Midbrain (tissue), 1 donor: ENCODE measurements around the gene DOP1A.

Experiments used
- DNase-seq: peaks from one replicate; lab custom pipeline; 2025; lab: John Stamatoyannopoulos, UW

The DOP1A gene

GRCh38 chr6:83083476-83083875 is 16.0 kb downstream of the DOP1A start:
- no peak for DNase-seq

- DNase-seq, result no peak
These were observed 19.3 kb downstream of the DOP1A start for GRCh38 chr6:83086751-83087150.

GRCh38 chr6:83092756-83093399 is 25.4 kb downstream of the DOP1A start:
- DNase-seq, result no peak

DNA sequence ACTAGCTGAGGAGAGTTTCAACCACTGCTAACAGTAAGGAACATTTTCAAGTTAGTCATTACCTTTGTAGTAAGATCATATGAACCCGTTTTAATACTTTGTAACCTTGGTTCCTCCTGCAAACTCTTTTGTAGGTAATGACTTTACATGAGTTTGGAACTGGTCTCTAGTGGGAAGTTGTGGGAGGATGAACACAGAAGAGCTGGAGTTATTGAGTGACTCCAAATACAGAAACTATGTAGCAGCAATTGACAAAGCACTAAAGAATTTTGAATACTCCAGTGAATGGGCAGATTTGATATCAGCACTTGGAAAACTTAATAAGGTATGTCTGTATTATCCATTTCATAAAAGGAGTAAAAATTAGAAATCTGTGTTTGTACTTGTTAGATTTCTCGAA is 29.3 kb downstream of the DOP1A start:
- DNase-seq, result no peak

DNA sequence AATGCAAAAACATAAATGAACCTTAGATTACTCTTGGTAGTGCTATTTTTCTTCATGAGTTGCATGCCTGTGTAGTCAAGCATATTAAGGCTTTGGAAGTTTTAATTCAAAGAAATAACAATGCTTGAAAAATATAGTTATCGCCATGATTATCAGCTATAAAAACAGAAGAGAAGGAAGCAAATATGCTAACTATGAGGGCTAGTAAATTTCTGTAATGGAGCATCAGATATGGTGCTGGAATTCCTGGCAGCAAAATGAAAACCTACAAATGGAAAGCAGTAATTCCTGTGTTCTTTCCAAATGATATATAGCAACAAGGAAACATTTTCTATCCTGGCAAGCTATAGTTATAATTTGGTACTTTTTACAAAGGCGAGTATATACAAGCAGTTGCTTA is 29.7 kb downstream of the DOP1A start:
- DNase-seq, result no peak

DNA sequence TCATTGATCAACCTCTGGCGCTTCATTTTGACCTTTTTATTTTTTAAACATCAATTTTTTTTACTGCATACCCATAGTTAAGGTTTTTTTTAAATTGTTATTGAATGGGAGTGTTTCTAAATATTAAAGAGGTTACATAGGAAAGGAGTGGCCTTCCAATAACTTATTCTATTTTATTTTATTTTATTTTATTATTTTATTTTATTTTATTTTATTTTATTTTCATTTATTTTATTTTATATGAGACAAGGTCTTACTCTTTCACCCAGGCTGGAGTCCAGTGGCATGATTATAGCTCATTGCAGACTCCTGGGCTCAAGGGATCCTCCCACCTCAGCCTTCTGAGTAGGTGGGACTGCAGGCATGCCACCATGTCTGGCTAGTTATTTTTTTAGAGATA is 30.2 kb downstream of the DOP1A start:
- DNase-seq, result no peak

- no peak for DNase-seq
These were observed 31.1 kb downstream of the DOP1A start for GRCh38 chr6:83098589-83098988.

DNA sequence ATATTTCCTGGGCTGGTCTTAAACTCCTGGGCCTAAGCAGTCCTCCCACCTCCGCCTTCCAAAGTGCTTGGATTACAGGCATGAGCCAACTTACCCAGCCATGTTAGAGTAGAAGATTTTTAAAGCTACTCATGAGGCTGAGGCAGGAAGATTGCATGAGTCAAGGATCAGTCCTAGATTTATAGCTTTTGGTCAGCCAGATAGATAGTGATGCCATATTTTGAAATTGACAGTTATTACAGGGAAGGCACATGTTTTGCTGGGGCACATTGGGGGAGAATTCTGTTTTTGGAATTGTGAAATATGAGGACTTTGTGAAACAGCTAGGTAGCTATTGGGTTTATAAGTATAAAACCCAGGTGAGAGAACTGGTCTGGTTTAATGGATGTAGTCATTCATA is 40.9 kb downstream of the DOP1A start:
- DNase-seq, result no peak

DNA sequence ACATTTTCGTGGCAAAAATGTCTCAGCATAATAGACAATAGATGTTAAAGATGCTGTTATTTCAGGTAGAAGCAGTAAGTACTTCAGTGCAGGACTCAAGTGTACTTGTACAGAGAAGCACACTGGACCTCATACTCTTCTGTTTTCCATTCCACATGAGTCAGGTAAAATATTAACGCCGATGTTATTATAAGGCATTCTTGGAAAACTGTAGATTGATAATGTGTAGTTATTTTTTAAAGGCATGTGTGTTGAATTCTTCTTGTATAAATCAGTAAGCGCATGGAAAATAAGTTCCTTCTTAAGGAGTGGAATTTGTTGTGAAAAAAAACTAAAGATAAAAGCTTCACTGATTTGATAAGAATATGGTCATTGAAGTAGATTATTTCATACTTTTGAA is 45.8 kb downstream of the DOP1A start:
- DNase-seq, result no peak

DNA sequence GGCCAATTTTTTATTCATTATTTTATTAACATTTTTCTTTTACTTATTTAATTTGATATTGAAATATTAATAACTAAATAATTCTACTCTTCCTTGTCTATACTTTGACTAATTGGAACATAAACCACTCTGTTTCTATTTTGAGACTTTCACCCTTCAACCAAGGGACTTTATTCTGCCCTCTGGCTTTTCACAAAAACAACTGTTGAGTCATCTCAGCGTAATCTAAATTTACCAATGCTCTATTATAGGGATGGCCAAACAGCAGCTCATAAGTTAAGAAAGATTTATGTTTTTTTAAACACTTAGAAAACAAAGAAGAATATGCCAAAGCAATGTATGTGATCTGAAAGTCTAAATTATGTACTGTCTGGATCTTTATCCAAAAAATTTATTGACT is 46.7 kb downstream of the DOP1A start:
- DNase-seq, result no peak

GRCh38 chr6:83117802-83118201 is 50.3 kb downstream of the DOP1A start:
- DNase-seq, result no peak

DNA sequence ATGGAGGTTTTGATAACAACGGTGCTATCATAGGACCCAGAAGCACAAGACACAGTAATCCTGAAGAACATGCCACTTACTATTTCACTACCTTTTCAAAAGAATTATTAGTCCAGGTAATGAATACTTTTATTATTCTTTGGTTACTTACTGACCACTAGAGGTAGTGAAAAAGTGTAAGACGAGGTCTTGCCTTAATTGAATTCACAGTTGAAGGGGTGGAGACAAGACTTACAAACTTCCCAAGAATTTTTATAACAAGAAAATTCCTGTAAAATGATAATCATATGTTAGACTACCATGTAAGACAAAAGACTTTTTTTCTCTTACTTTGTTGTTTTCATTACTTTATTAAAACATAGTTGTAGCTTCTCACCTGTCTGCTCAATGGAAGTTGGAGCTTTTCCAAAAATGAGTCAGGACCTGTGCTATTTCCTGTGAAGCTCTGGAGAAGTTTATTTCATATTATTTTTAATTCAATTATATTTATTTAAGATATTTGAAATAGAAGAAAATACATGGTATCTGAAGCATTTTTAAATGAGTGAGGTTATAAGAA is 52.4 kb downstream of the DOP1A start:
- DNase-seq, result no peak

GRCh38 chr6:83124553-83124952 is 57.1 kb downstream of the DOP1A start:
- no peak for DNase-seq

DNA sequence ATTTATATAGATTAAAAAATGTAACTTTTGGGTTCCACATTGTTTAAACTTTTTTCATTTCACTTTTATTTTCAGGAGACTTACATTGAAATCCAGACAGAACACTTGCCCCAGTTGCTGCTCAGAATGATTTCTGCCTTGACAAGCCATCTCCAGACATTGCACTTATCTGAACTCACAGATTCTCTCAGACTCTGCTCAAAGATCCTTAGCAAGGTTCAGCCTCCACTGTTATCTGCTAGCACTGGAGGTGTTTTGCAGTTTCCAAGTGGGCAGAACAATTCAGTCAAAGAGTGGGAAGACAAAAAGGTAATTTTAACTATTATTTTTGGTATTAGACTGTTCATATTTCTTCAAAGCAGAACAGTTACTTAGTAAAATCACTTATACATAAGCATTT is 58.0 kb downstream of the DOP1A start:
- DNase-seq, result no peak

DNA sequence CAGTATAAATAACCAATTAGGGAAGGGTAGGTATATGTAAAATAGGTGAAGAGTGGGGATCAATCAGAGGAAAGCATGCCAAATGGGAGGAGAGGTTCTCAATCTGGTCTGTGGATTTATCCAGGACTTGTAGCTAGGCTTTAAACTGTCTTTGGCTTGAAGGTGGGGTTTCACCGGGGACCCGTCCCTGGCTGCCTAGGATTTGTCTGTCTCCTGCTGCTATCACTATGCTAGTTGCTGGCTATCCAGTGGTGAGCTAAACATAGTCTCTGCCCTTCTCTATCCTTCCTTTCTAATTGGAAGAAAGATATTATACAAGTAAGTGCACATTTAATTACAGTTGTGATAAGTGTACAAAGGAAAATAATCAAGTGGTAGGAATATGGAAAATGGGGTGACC is 58.8 kb downstream of the DOP1A start:
- DNase-seq, result no peak

DNA sequence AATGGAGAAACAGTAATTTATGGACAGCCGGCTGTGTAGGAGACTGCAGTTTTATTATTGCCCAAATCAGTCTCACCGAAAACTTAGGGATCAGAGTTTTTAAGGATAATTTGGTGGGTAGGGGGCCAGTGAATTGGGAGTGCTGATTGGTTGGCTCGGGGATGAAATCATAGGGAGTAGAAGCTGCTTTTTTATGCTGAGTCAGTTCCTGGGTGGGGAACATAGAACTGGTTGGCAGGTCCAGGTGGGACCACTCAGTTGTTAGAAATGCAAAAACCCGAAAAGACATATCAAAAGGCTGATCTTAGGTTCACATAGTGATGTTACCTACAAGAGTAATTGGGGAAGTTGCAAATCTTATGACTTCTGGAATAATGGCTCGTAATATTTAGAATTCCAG is 59.3 kb downstream of the DOP1A start:
- no peak for DNase-seq

DNA sequence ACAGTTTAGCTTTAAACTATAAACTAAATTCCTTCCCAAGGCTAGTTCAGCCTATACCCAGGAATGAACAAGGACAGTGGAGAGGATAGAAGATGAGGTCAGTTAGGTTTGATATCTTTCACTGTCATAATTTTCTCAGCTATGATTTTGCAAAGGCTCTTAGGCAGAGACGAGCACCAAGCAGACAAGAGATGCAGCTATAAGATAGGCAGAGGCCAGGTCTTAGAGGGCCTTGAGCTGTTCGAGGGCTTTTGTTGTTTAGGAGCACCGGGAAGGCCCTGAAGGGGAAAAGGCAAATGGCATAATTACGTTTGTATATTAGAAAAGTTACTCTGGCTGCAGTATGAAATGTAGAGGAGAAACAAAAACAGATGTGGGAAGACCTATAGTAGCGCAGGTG is 59.8 kb downstream of the DOP1A start:
- no peak for DNase-seq

DNA sequence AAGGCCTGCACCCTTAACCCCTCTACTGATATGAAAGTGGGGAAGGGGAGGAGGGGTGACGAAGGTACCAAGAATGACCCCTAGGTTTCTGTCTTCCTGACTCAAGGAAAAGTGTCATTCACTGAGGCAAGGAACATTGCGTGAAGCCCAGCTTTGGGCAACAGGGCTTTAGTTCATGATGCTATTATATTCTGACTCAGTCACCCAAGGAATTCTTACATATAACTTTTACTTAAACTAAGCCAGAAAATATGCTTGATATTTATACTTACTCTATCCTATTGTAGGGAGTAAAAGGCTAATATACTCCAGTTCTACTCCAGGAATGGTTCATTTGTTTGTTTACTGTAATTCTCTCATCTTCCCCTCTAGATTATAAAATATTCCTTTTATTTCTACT is 60.5 kb downstream of the DOP1A start:
- no peak for DNase-seq

- DNase-seq, result no peak
These were observed 64.7 kb downstream of the DOP1A start for GRCh38 chr6:83132121-83132520.

DNA sequence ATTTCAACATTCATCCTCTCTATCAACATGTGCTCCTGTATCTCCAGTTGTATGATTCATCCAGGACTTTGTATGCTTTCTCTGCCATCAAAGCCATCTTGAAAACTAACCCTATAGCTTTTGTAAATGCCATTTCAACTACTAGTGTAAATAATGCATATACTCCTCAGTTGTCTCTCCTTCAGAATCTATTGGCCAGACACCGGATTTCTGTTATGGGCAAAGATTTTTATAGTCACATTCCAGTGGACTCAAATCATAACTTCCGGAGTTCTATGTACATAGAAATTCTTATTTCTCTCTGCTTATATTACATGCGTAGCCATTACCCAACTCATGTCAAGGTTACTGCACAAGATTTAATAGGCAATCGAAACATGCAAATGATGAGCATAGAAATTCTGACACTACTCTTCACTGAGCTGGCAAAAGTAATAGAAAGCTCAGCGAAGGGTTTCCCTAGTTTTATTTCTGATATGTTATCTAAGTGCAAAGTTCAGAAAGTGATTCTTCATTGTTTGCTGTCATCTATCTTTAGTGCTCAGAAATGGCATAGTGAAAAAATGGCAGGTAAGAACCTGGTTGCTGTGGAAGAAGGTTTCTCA is 70.7 kb downstream of the DOP1A start:
- no peak for DNase-seq

GRCh38 chr6:83138758-83139157 is 71.3 kb downstream of the DOP1A start:
- no peak for DNase-seq

DNA sequence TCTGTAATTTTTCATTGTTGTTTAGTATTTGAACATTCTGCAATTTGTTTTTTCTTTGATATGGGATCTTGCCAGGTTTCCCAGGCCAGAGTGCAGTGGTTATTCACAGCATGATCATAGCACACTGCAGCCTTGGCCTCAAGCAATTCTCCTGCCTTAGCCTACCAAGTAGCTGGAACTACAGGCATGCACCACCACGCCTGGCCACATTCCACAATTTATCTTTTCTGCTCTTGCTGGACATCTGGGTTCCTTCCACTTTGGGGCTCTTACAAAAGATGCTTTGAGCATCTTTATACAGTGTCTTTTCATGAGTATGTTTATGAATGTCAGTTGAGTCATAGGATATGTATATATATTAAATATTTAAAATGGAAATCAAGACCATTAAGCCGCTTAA is 83.6 kb downstream of the DOP1A start:
- DNase-seq, result no peak

- no peak for DNase-seq
These were observed 85.4 kb downstream of the DOP1A start for GRCh38 chr6:83152913-83153312.
